ENCODE measurements around the gene ETHE1.
"Not testable (repeated sequence)": the region's sequence is repeated elsewhere in the genome, so short reads cannot be mapped to it uniquely, and the experiment has no call there.

ETHE1 gene

GRCh38 chr19:43523696-43524095 lies 3.3 kb downstream of the ETHE1 start:
- not testable (repeated sequence) for DNase-seq

DNA sequence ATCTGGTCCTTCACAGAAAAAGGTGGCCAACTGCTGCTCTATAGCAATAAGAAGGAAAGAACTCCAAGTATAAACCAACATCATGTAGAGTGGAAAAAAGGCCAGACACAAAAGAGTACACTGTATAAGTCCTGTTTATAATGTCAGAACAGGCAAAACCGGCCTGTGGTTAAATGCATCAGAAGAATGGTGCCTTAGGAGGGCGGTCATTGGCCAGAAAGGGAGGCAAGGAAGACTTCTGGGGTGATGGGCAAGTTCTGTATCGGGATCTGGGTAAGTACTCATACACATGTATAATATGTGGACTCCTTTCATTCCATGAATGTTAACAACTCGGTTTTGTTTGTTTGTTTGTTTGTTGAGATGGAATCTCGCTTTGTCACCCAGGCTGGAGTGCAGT lies 4.1 kb downstream of the ETHE1 start:
- DNase-seq: no peak

- peak; percentile 61 to 81 (median 74) for DNase-seq
Measured at GRCh38 chr19:43519436-43520088, 7.4 kb downstream of the ETHE1 start.

- no peak for DNase-seq
Measured at GRCh38 chr19:43518051-43518450, 8.9 kb downstream of the ETHE1 start.

GRCh38 chr19:43512399-43512798 lies 14.6 kb downstream of the ETHE1 start:
- DNase-seq: not testable (repeated sequence)

- no peak for DNase-seq
Measured at GRCh38 chr19:43511324-43511723, 15.7 kb downstream of the ETHE1 start.

- DNase-seq: no peak
Measured at GRCh38 chr19:43510713-43511112, 16.3 kb downstream of the ETHE1 start.

- no peak for DNase-seq
Measured at GRCh38 chr19:43507880-43508279, 19.1 kb downstream of the ETHE1 start.

DNA sequence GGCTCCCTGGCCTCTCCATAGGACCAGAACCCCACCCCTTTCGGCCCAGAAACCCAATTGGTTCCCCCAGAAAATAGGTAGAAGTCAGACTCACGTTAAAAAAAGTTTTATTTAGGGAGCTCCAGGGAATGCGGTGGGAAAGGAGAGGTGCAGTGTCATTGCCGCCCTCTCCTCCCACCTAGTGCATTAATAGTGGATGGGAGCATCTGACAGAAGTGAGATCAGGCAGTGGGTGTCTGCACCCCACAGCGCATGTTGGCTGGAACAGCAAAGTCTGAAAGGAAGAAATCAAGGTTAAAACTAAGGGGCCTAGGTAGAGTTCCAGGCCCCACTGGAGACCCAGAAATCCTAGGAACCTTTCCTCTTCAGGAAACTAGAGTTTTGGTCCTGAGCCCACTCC lies 20.4 kb downstream of the ETHE1 start:
- no peak for DNase-seq

DNA sequence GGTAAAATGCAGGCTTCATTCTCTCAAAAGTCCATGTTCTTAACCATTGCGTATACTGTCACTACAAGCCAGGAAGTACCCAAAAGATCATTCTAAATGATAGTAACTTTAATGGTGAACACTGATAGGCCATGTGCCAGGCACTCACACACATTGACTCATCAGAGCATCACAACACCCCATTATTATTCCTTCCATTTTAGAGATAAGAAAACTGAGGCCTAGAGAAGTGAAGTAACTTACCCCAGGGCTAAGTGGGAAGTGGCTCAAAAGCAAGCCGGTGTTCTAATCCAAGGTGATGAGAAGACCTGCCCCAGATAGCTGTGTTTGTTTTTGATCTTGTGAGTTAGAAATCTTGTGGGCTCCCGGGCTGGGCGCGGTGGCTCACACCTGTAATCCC lies 21.1 kb downstream of the ETHE1 start:
- no peak for DNase-seq

- no peak for DNase-seq
Measured at GRCh38 chr19:43505186-43505456, 21.9 kb downstream of the ETHE1 start.

DNA sequence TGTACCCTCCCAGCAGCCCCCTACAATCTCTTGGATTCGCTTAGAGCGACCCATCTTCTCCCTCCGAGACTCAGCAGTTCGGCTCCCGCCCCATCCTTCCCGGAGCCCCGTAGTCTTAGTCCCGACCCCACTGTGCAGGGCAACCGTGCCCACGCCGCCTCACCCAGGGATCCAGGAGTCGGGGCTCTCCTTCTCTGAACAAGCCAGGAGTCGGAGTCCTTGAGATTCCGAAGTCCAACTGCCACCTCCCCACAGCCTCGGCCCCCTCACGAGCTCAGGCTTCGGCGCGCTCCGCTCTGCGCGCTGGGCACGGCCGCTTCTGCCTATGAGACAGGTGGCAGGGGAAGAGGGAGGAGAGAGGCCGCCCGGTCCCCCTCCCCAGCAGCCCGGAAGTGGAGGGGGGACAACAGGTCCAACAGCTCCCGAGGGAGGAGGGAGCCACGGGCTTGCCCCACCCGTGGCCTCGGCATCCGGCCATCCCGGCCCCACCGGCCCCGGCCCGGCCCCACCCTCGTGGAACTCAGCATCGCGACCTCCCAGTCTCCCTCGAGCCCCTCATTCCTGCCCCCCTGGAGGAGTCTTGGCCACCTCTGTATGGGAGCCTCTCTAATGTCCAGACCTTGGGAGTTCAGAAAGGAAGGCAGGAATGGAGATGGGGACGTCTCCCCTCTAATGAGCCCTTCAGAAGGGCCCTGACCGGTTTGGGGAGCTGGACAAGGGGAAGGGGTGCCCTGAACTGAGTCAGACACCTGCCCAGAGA lies 22.4 kb downstream of the ETHE1 start, which contains the start of gene PHLDB3:
PHLDB3 (minus strand) TSS at position 321 of the 760 bp plus-strand sequence. CDS start 628 bp downstream, outside the sequence.
- DNase-seq: peak; percentile 28 to 56 (median 31)

DNA sequence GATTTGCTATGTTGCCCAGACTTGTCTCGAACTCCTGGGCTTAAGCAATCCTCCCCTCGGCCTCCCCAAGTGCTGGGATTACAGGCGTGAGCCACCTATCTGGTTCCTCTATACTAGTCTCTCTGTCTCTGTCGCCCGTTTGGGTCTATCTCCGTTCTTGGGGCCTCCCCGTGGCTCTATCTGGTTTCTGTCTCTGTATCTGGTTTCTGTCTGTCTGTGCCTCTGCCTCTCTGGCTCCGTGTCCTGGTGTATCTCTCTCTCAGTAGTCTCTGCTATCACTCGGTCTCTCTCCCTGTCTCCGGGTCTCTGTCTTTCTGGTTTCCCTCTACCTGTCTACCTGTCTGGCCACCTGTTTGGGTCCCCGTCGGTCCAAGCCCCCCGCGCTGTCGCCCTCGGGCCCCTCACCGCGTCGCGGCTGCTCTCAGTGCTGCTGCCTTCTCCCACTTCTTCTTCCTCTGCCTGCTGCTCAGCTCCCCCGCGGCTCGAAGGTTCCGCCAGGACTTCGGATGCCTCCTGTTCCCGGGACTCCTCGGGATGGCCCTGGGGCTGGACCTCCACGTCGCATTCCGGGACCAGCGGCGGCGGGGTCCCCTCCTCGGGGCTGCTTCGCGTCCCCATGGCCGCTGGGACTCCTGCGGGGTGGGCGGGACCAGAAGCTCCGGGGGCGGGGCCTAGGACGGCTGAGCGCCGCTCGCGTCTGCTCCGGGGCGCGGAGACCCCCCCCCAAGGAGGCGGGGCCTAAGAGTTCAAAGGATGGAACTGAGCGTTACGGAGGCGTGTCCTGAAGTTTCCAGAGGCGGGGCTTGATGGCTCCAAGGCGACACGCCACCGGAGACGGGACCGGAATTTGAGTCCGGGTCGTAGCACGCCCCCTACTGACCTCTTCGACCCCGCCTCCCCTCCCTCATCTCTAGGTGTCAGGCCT lies 23.2 kb downstream of the ETHE1 start:
- peak; percentile 96 to 100 (median 99) for DNase-seq

- DNase-seq: no peak
Measured at GRCh38 chr19:43502419-43502976, 24.5 kb downstream of the ETHE1 start.

DNA sequence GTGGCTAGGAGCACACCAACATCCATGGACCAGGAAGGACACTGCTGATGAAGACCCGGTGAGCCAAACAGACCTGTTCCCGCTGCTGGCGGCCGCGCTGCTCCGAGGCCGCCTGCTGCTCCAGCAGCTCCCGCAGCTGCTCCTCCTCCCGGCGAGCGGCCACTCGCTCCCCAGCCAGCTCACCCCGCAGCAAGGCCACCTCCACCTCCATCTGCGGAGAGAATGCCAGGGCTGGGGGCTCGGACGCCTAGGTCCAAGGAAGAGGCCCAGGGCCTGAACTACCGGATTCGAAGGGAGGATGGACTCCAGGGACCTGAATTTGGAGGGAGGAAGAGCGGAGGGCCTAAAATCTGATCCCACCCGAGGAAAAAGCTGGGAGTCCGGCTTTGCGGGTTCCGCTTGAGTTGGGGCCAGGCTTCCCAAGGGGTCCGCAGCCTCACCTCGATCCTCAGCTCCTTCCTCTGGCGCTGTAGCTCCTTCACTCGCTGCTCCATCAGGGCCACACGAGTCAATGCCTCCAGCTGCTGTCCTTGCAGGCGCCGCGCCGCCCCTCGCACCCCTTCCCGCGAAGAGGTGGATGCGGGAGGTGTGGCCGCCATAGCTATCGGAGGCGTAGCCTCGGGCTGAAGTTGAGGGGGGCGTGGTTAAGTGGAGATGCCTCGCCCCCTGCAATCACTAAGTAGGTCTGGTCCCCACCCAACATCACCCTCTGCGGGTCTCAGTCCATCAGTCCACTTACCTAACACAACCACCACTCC lies 25.2 kb downstream of the ETHE1 start:
- no peak for DNase-seq

GRCh38 chr19:43499042-43499441 lies 28.0 kb downstream of the ETHE1 start:
- no peak for DNase-seq

GRCh38 chr19:43498233-43498842 lies 28.7 kb downstream of the ETHE1 start:
- DNase-seq: no peak

- DNase-seq: no peak
Measured at GRCh38 chr19:43496960-43497359, 30.0 kb downstream of the ETHE1 start.

GRCh38 chr19:43495082-43495481 lies 31.9 kb downstream of the ETHE1 start:
- DNase-seq: no peak

DNA sequence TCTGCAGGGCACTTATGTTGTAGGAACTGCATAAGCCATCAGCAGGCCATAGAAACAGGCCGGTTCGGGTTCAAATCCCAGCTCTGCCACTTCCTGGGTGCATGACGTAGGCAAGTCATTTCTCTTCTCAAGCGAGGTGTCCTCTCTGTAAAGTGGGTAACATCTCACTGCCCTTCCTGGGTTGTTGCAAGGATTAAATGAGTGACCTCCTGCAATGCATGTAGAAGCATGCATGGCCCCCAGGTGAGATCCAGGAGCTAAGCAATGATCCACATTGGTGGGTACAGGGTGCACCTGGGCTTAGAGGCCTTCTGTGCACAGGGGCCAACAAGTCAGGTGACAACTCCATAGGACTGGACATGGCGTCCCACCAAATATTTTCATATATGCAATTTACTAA lies 36.2 kb downstream of the ETHE1 start:
- DNase-seq: no peak

DNA sequence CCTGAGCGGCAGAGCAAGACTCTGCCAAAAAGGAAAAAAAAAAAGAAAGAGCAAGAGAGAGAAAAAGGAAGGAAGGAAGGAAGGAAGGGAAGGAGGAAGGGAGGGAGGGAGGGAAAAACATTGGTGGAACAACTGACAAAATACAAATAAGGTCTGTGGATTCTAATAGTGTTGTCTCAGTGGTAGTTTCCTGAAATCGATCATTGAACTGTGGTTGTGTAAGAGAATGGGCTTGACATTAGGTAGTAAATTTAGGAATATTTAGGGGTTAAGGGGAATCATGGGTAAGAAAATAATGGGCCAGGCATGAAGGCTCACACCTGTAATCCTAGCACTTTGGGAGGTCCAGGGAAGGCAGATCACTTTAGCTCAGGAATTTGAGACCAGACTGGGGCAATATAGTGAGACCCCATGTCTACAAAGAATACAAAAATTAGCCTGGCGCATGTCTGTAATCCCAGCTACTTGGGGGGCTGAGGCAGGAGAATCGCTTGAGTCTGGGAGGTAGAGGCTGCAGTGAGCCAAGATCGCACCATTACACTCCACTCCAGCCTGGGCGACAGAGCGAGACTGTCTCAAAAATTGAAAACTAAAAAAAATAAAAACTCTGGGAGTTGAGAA lies 36.9 kb downstream of the ETHE1 start:
- no peak for DNase-seq
